Activated CD4-positive, alpha-beta memory T cell treated with anti-CD3 and anti-CD28 coated beads for 36 hours (primary cell): ENCODE data around the gene MTX2. TPM values are rescaled to one million over a fixed set of nuclear protein-coding genes. Genes with fewer than 3 reads are reported as not detected.

ENCODE experiments used
- CTCF ChIA-PET: fragments of 350-600 bp; sonication (Branson Sonifier 250); formaldehyde crosslinking; loops from one replicate; lab custom pipeline; 2021; ENCODE audit warnings: antibody characterized with exemption, inconsistent platforms; lab: Charles Lee
- POLR2A ChIA-PET: fragments of 350-600 bp; sonication (Branson Sonifier 250); formaldehyde crosslinking; loops from one replicate; lab custom pipeline; 2021; ENCODE audit warnings: antibody characterized with exemption; lab: Charles Lee
- DNase-seq: peaks from one replicate; pipeline ENCODE4 v3.0.0-alpha.2; 2020
- H3K27ac Mint-ChIP-seq: one replicate; pipeline ENCODE4 v1.8.0; 2021; ENCODE audit warnings: mixed read lengths
- H3K27me3 Mint-ChIP-seq: one replicate; pipeline ENCODE4 v1.8.0; 2021; ENCODE audit warnings: mixed read lengths
- H3K36me3 Mint-ChIP-seq: one replicate; pipeline ENCODE4 v1.8.0; 2021; ENCODE audit warnings: mixed read lengths
- H3K4me1 Mint-ChIP-seq: one replicate; pipeline ENCODE4 v1.8.0; 2021; ENCODE audit warnings: low read depth, mixed read lengths
- H3K4me3 Mint-ChIP-seq: one replicate; pipeline ENCODE4 v1.8.0; 2021; ENCODE audit warnings: mild to moderate bottlenecking, mixed read lengths
- H3K9me3 Mint-ChIP-seq: one replicate; pipeline ENCODE4 v1.8.0; 2021; ENCODE audit warnings: mixed read lengths
- intact Hi-C: fragments of 100-400 bp; cut with micrococcal nuclease; formaldehyde crosslinking; loops from one replicate; pipeline ENCODE4 v1.15.1; 2023
- total RNA-seq, 2 experiments: library from RNA; stranded (reverse); gene quantifications; one replicate each; pipeline ENCODE4 v1.2.3, GENCODE V29; 2021

MTX2 gene
- total RNA-seq, 2 experiments from 2014 or later: 25.8 to 28.2 TPM

GRCh38 chr2:176385219-176385759 lies 116.0 kb downstream of the MTX2 start:
- intact Hi-C loops: no loop called here
- H3K4me3 Mint-ChIP-seq: no peak overlapping the region
- no peaks in the 10 kb centered on the region for H3K4me1 Mint-ChIP-seq
- peaks cover 10% of the 10 kb centered on the region for H3K27me3 Mint-ChIP-seq
- POLR2A ChIA-PET: no interaction called here
- H3K27ac Mint-ChIP-seq: no peak overlapping the region
- CTCF ChIA-PET: no interaction called here
- no peaks in the 10 kb centered on the region for H3K9me3 Mint-ChIP-seq
- DNase-seq: no peak
- H3K36me3 Mint-ChIP-seq: no peaks in the 10 kb centered on the region

GRCh38 chr2:176385838-176386237 lies 116.6 kb downstream of the MTX2 start:
- Mint-ChIP-seq H3K36me3 (no peaks in the 10 kb centered on the region), H3K4me1 (no peaks in the 10 kb centered on the region), H3K27ac (no peak overlapping the region), H3K4me3 (no peak overlapping the region), H3K9me3 (no peaks in the 10 kb centered on the region), H3K27me3 (peaks cover 11% of the 10 kb centered on the region)
- intact Hi-C loops: no loop called here
- no peak for DNase-seq
- CTCF ChIA-PET: no interaction called here
- POLR2A ChIA-PET: no interaction called here

Other genes starting within 250 kb of the MTX2 start
- gene EVX2, start 185.5 kb upstream of the MTX2 start, total RNA-seq: not detected
- not detected for gene HOXD13, start 176.7 kb upstream of the MTX2 start, total RNA-seq
- gene HOXD12, start 169.6 kb upstream of the MTX2 start, total RNA-seq: not detected
- gene HOXD11, start 162.2 kb upstream of the MTX2 start, total RNA-seq: not detected
- gene HOXD10, start 152.7 kb upstream of the MTX2 start, total RNA-seq: not detected
- not detected for gene HOXD9, start 146.7 kb upstream of the MTX2 start, total RNA-seq
- gene HOXD8, start 139.7 kb upstream of the MTX2 start, total RNA-seq: not detected
- gene HOXD4, start 117.9 kb upstream of the MTX2 start, total RNA-seq: not detected
- not detected for gene HOXD3, start 112.1 kb upstream of the MTX2 start, total RNA-seq
- gene HOXD1, start 80.8 kb upstream of the MTX2 start, total RNA-seq: not detected